Endothelial cell of umbilical vein (primary cell): ENCODE data around the gene SH3RF3. TPM values are rescaled to one million over a fixed set of nuclear protein-coding genes. Genes with fewer than 3 reads are reported as not detected.

Experiments
- BruUV-seq: library from RNA; stranded (reverse); fragments of 400-500 nt; replicated peaks from 2 replicates; lab custom pipeline; 2021; lab: Mats Ljungman, UMichigan
- CTCF ChIA-PET: fragments of 300-600, 350-600 bp; sonication (Branson Sonifier 250); formaldehyde crosslinking; loops from one replicate; lab custom pipeline; 2021; ENCODE audit warnings: antibody characterized with exemption, inconsistent platforms; lab: Charles Lee
- POLR2A ChIA-PET: fragments of 300-600, 350-600 bp; sonication (Branson Sonifier 250); formaldehyde crosslinking; loops from one replicate; lab custom pipeline; 2021; ENCODE audit warnings: antibody characterized with exemption, inconsistent platforms; lab: Charles Lee
- DNase-seq: peaks from one replicate; pipeline ENCODE4 v3.0.0-alpha.2; 2011; ENCODE audit warnings: low read depth, low spot score
- FAIRE-seq: peaks from 2 replicates; lab custom pipeline; 2011; peaks lifted over from hg19 to GRCh38; lab: Jason Lieb, UNC
- H2AFZ ChIP-seq: 2 replicates; pipeline ENCODE4 v1.6.0; 2012; ENCODE audit warnings: low read depth, low read length, control low read depth, inconsistent platforms
- H3K27ac ChIP-seq: 2 replicates; pipeline ENCODE4 v1.5.1; 2011; ENCODE audit warnings: low read depth, mild to moderate bottlenecking, control low read depth, low read length, moderate library complexity; ENCODE audit not compliant: insufficient read depth
- H3K27me3 ChIP-seq, 2 experiments: 2 replicates each; pipeline versions ENCODE4 v1.6.0 to v1.6.1; 2011; ENCODE audit warnings: low read length in 2 of 2, mixed read lengths in 1 of 2; ENCODE audit not compliant: control insufficient read depth in 2 of 2, insufficient read depth in 2 of 2
- H3K36me3 ChIP-seq, 2 experiments: 2 replicates in 1 of 2; 3 replicates in 1 of 2; pipeline ENCODE4 v1.5.1; 2011; ENCODE audit warnings: low read length in 2 of 2, mild to moderate bottlenecking in 1 of 2, moderate library complexity in 1 of 2; ENCODE audit not compliant: control insufficient read depth in 2 of 2, insufficient read depth in 2 of 2; ENCODE audit errors: extremely low read depth in 1 of 2
- H3K4me1 ChIP-seq: 3 replicates; pipeline ENCODE4 v1.5.1; 2011; ENCODE audit warnings: mild to moderate bottlenecking, low read length; ENCODE audit not compliant: control insufficient read depth, insufficient read depth; ENCODE audit errors: extremely low read depth
- H3K4me2 ChIP-seq: 2 replicates; pipeline ENCODE4 v1.6.1; 2011; ENCODE audit warnings: low read length, control low read depth, mixed read lengths; ENCODE audit not compliant: insufficient read depth
- H3K4me3 ChIP-seq, 3 experiments: fragments of 200-600 bp in 1 of 3; sonication (generic), shearing (Covaris generic) in 1 of 3; replicated peaks in 1 of 3; 2 replicates each; pipeline ENCODE4 v1.5.1; 2011 to 2016; ENCODE audit warnings: control low read depth in 3 of 3, low read length in 3 of 3, mild to moderate bottlenecking in 2 of 3, inconsistent platforms in 1 of 3, low read depth in 1 of 3, moderate library complexity in 1 of 3; ENCODE audit not compliant: insufficient read depth in 1 of 3
- H3K79me2 ChIP-seq: 2 replicates; pipeline ENCODE4 v1.6.0; 2012; ENCODE audit warnings: low read length, inconsistent platforms; ENCODE audit not compliant: control insufficient read depth, insufficient read depth
- H3K9ac ChIP-seq: replicated peaks from 2 replicates; pipeline ENCODE3; 2011; ENCODE audit warnings: low read length, control low read depth; ENCODE audit not compliant: insufficient read depth; ENCODE audit errors: extremely low read depth
- H3K9me1 ChIP-seq: replicated peaks from 3 replicates; pipeline ENCODE4 v1.6.0; 2011; ENCODE audit warnings: mild to moderate bottlenecking, low read length; ENCODE audit not compliant: control insufficient read depth, insufficient read depth; ENCODE audit errors: extremely low read depth
- H3K9me3 ChIP-seq: replicated peaks from 2 replicates; pipeline ENCODE4 v1.5.1; 2012; ENCODE audit warnings: low read length, inconsistent platforms; ENCODE audit not compliant: control insufficient read depth, insufficient read depth
- H4K20me1 ChIP-seq: replicated peaks from 2 replicates; pipeline ENCODE3; 2011; ENCODE audit warnings: mild to moderate bottlenecking, low read length; ENCODE audit not compliant: control insufficient read depth, insufficient read depth; ENCODE audit errors: extremely low read depth
- EZH2 ChIP-seq: IDR thresholded peaks from 2 replicates; pipeline ENCODE4 v1.6.1; 2012; ENCODE audit warnings: borderline replicate concordance, low read depth, mild to moderate bottlenecking, moderate library complexity, low read length, inconsistent platforms; ENCODE audit not compliant: severe bottlenecking
- FOS ChIP-seq: IDR thresholded peaks from 2 replicates; pipeline ENCODE4 v1.6.1; 2011; ENCODE audit warnings: mild to moderate bottlenecking, low read length, moderate library complexity, borderline replicate concordance; ENCODE audit not compliant: insufficient read depth
- GATA2 ChIP-seq: IDR thresholded peaks from 2 replicates; pipeline ENCODE4 v1.7.0; 2011; ENCODE audit warnings: low read depth, mild to moderate bottlenecking, moderate library complexity, mixed read lengths, low read length; ENCODE audit not compliant: insufficient read length, insufficient read depth
- JUN ChIP-seq: IDR thresholded peaks from 2 replicates; pipeline ENCODE4 v1.6.1; 2011; ENCODE audit warnings: borderline replicate concordance, low read depth; ENCODE audit not compliant: insufficient read length, insufficient read depth
- MYC ChIP-seq: IDR thresholded peaks from one replicate; pipeline ENCODE4 v1.6.1; 2011; ENCODE audit warnings: mild to moderate bottlenecking, low read depth, low read length
- POLR2A ChIP-seq: IDR thresholded peaks from 2 replicates; pipeline ENCODE4 v1.6.1; 2012; ENCODE audit warnings: low read depth, mild to moderate bottlenecking, control low read depth, low read length
- POLR2AphosphoS5 ChIP-seq: IDR thresholded peaks from 2 replicates; pipeline ENCODE4 v1.6.1; 2012; ENCODE audit warnings: low read depth, mild to moderate bottlenecking, control low read depth, low read length, moderate library complexity; ENCODE audit not compliant: insufficient read depth
- dilution Hi-C: fragments of 300-500 bp; cut with MboI; formaldehyde crosslinking; loops from one replicate; pipeline ENCODE4 v1.15.0; 2019; ENCODE audit warnings: low sequenced_read_pairs; ENCODE audit not compliant: extremely low pct_ligation_motif_present
- intact Hi-C: fragments of 100-400 bp; cut with micrococcal nuclease; formaldehyde crosslinking; loops from one replicate; pipeline ENCODE4 v1.10.0; 2022
- polyA plus RNA-seq, 4 experiments: library from polyadenylated mRNA; depleted of rRNA in 3 of 4; stranded (reverse) in 3 of 4; unstranded in 1 of 4; fragments of >200 nt; gene quantifications; 2 replicates each; pipeline versions ENCODE4 v1.2.1 to v1.2.3, GENCODE V29; 2011 to 2012; ENCODE audit warnings: missing spikeins in 1 of 4
- total RNA-seq: library from RNA; stranded (reverse); gene quantifications from 2 replicates; pipeline ENCODE4 v1.2.3, GENCODE V29; 2021
- TF ChIP-seq, protein P1 (sequence below): IDR thresholded peaks from 2 replicates; pipeline ENCODE4 v1.6.1; 2011; ENCODE audit not compliant: insufficient read depth, insufficient read length

Gene SH3RF3
- total and polyA plus RNA-seq, 2 donors (not counting 3 experiments of a cell fraction or from before 2014, with no cell fraction given), result 3.8 to 14.7 TPM

DNA sequence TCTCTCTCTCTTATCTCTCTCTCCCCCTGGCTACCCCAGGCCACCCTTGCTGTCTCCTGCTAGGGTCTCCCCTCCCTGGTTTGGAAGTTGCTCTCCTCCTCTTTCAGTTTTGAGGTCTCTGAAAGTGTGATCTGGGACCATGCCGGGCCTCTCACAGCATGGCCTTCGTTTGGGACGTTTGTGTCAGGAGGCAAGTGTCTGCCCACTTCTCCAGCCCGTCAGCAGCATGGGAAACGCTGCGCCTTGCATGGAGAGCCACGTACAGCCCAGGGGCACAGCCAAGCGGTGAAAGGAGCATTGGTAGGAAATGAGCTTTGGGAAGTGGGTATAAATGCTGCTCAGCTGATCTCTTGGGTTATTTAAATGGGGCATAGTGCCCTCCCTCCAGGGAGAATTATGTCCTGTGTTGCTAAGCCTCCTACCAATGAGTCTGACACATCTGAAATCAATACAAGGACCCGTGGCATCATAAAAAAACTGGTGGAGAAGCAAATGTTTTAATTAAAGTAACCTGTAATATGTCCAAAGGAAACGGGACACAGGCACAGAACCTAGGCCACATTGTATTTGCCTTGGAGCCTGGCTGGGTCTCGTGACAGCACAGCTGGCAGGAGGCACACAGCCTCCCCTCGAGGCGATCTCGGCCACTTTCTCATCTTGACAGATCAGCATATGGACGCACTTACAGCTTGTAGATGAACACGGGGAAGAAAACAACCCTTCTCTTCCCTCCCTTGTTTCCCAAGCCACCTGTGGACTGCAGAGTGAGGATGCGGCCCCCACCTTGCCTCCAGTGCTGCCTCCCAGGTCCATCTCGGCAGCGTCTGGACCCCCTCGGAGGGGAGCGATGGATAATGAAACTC lies 72.7 kb downstream of the SH3RF3 start:
- H3K4me2 ChIP-seq, result no peak overlapping the region
- peaks cover under 1% of the 10 kb centered on the region for H3K79me2 ChIP-seq
- no peaks in the 10 kb centered on the region for H3K36me3 ChIP-seq
- intact Hi-C loops (no loop called here), dilution Hi-C loops (no loop called here)
- H3K4me1 ChIP-seq, result no peaks in the 10 kb centered on the region
- H3K27me3 ChIP-seq, result no peaks in the 10 kb centered on the region
- no peak overlapping the region for H3K27ac ChIP-seq
- no peak overlapping the region for H2AFZ ChIP-seq
- BruUV-seq, result no TSS peak
- no peak overlapping the region for H3K9ac ChIP-seq
- no peak for DNase-seq
- no peaks in the 10 kb centered on the region for H3K9me3 ChIP-seq
- H3K9me1 ChIP-seq, result no peaks in the 10 kb centered on the region
- POLR2A ChIA-PET, result no interaction called here
- H4K20me1 ChIP-seq, result no peaks in the 10 kb centered on the region
- CTCF ChIA-PET, result interaction anchor here (1.2 kb wide), 1 partner anchor 7 kb away, joined by 4 read pairs; no protein-coding TSS in a partner anchor
- FAIRE-seq, result no peak
- TF ChIP-seq EZH2, result no peak
- TF ChIP-seq, protein P1, sequence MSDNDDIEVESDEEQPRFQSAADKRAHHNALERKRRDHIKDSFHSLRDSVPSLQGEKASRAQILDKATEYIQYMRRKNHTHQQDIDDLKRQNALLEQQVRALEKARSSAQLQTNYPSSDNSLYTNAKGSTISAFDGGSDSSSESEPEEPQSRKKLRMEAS, result no peak
- TF ChIP-seq FOS, result no peak
- no peak for TF ChIP-seq GATA2
- TF ChIP-seq POLR2A, result no peak
- no peak for TF ChIP-seq POLR2AphosphoS5
- no peak for TF ChIP-seq MYC
- TF ChIP-seq JUN, result no peak
- H3K4me3 ChIP-seq, result no peak overlapping the region
